GM21528 (cell line): ENCODE data around the gene KCNMB2.
"Not testable (repeated sequence)": the region's sequence is repeated elsewhere in the genome, so short reads cannot be mapped to it uniquely, and the experiment has no call there.

ENCODE experiments used
- ATAC-seq: cut with Tn5 transposase; IDR thresholded peaks from one replicate; pipeline ENCODE4 v1.9.1; 2021; ENCODE audit warnings: mild to moderate bottlenecking, moderate library complexity; ENCODE audit not compliant: unreplicated experiment, low FRiP score

KCNMB2 gene

GRCh38 chr3:178518660-178519396, 17.4 kb upstream of the KCNMB2 start:
- peak; percentile 88 for ATAC-seq

- ATAC-seq = no peak
These were observed 16.5 kb upstream of the KCNMB2 start for GRCh38 chr3:178519701-178520100.

- no peak for ATAC-seq
These were observed 15.8 kb upstream of the KCNMB2 start for GRCh38 chr3:178520451-178520850.

- ATAC-seq = no peak
These were observed 13.8 kb upstream of the KCNMB2 start for GRCh38 chr3:178522200-178523052.

- no peak for ATAC-seq
These were observed 11.0 kb upstream of the KCNMB2 start for GRCh38 chr3:178525251-178525650.

GRCh38 chr3:178526291-178526690, 9.9 kb upstream of the KCNMB2 start:
- no peak for ATAC-seq

GRCh38 chr3:178527981-178528380, 8.3 kb upstream of the KCNMB2 start:
- ATAC-seq = no peak

GRCh38 chr3:178529606-178530225, 6.5 kb upstream of the KCNMB2 start:
- no peak for ATAC-seq

- ATAC-seq = no peak
These were observed 3.8 kb upstream of the KCNMB2 start for GRCh38 chr3:178532476-178532875.

- ATAC-seq = no peak
These were observed 978 bp downstream of the KCNMB2 start for GRCh38 chr3:178537122-178537705.

- no peak for ATAC-seq
These were observed 1.8 kb downstream of the KCNMB2 start for GRCh38 chr3:178538056-178538455.

GRCh38 chr3:178540184-178540583, 3.9 kb downstream of the KCNMB2 start:
- no peak for ATAC-seq

- ATAC-seq = no peak
These were observed 9.1 kb downstream of the KCNMB2 start for GRCh38 chr3:178545337-178545736.

- ATAC-seq = peak; percentile 53
These were observed 9.8 kb downstream of the KCNMB2 start for GRCh38 chr3:178546079-178546478.

- not testable (repeated sequence) for ATAC-seq
These were observed 13.2 kb downstream of the KCNMB2 start for GRCh38 chr3:178549426-178549825.

GRCh38 chr3:178551916-178552321, 15.7 kb downstream of the KCNMB2 start:
- ATAC-seq = no peak

GRCh38 chr3:178558637-178559036, 22.4 kb downstream of the KCNMB2 start:
- no peak for ATAC-seq

- no peak for ATAC-seq
These were observed 24.5 kb downstream of the KCNMB2 start for GRCh38 chr3:178560759-178561158.

GRCh38 chr3:178561239-178561638, 25.0 kb downstream of the KCNMB2 start:
- ATAC-seq = no peak

GRCh38 chr3:178562143-178562946, 26.1 kb downstream of the KCNMB2 start:
- ATAC-seq = no peak
